PC-3 (cell line): ENCODE measurements around the gene GPR176.

Experiments used
- CTCF ChIP-seq: fragments of 300-600 bp; sonication (generic); conservative IDR thresholded peaks from 2 replicates; pipeline ENCODE4 v1.5.1; 2017; ENCODE audit warnings: antibody characterized with exemption, low read depth, mild to moderate bottlenecking, low read length
- EZH2 ChIP-seq: fragments of 300-600 bp; sonication (generic); IDR thresholded peaks from one replicate; pipeline ENCODE4 v1.6.1; 2017; ENCODE audit warnings: antibody characterized with exemption, mild to moderate bottlenecking, low read length; ENCODE audit not compliant: unreplicated experiment
- EZH2phosphoT487 ChIP-seq: fragments of 300-600 bp; sonication (generic); IDR thresholded peaks from 2 replicates; pipeline ENCODE4 v1.6.1; 2018; ENCODE audit warnings: mild to moderate bottlenecking, antibody characterized with exemption, low read length, borderline replicate concordance

GRCh38 chr15:39960411-39960810, 40.3 kb upstream of the GPR176 start:
- TF ChIP-seq CTCF (no peak), EZH2phosphoT487 (no peak), EZH2 (no peak)
